GM18502 (cell line): ENCODE data around the gene EPHB3.

Experiments
- ATAC-seq: cut with Tn5 transposase; IDR thresholded peaks from one replicate; pipeline ENCODE4 v1.9.1; 2021; ENCODE audit warnings: mild to moderate bottlenecking; ENCODE audit not compliant: unreplicated experiment, poor library complexity

The EPHB3 gene

GRCh38 chr3:184561061-184561912 lies at the start of gene EPHB3:
Gene EPHB3, plus strand, starts transcription at chr3:184561785. Its CDS starts 451 bp downstream, at chr3:184562236.
- ATAC-seq, result peak; percentile 86

- ATAC-seq, result no peak
These were observed 49.0 kb upstream of the EPHB3 start for GRCh38 chr3:184512621-184513020.

GRCh38 chr3:184513276-184514170 lies 48.1 kb upstream of the EPHB3 start:
- ATAC-seq, result peak; percentile 72

GRCh38 chr3:184514171-184514490 lies 47.5 kb upstream of the EPHB3 start:
- ATAC-seq, result no peak

GRCh38 chr3:184523825-184524615 lies 37.6 kb upstream of the EPHB3 start:
- no peak for ATAC-seq

- no peak for ATAC-seq
These were observed 36.6 kb upstream of the EPHB3 start for GRCh38 chr3:184524981-184525336.

- ATAC-seq, result no peak
These were observed 36.1 kb upstream of the EPHB3 start for GRCh38 chr3:184525337-184526087.

- ATAC-seq, result no peak
These were observed 35.5 kb upstream of the EPHB3 start for GRCh38 chr3:184526088-184526433.

GRCh38 chr3:184531626-184532280 lies 29.8 kb upstream of the EPHB3 start:
- ATAC-seq, result no peak

GRCh38 chr3:184532940-184533732 lies 28.4 kb upstream of the EPHB3 start:
- no peak for ATAC-seq

- ATAC-seq, result no peak
These were observed 23.5 kb upstream of the EPHB3 start for GRCh38 chr3:184537885-184538665.

GRCh38 chr3:184538666-184539431 lies 22.7 kb upstream of the EPHB3 start:
- no peak for ATAC-seq

GRCh38 chr3:184539801-184540435 lies 21.7 kb upstream of the EPHB3 start:
- ATAC-seq, result no peak

- ATAC-seq, result no peak
These were observed 20.6 kb upstream of the EPHB3 start for GRCh38 chr3:184540777-184541681.

- ATAC-seq, result no peak
These were observed 19.6 kb upstream of the EPHB3 start for GRCh38 chr3:184541886-184542562.
